DMS 273 (cell line): ENCODE measurements around the gene PGLYRP2.

Experiments
- DNase-seq: peaks from one replicate; lab custom pipeline; 2025; ENCODE audit not compliant: unreplicated experiment; lab: John Stamatoyannopoulos, UW

PGLYRP2 gene

GRCh38 chr19:15442142-15442920 is 37.0 kb downstream of the PGLYRP2 start:
- DNase-seq, result no peak

GRCh38 chr19:15441317-15441716 is 38.0 kb downstream of the PGLYRP2 start:
- DNase-seq, result no peak

- no peak for DNase-seq
These were observed 39.3 kb downstream of the PGLYRP2 start for GRCh38 chr19:15439821-15440641.

GRCh38 chr19:15439078-15439799 is 40.1 kb downstream of the PGLYRP2 start:
- DNase-seq, result no peak

GRCh38 chr19:15438577-15438976 is 40.7 kb downstream of the PGLYRP2 start:
- no peak for DNase-seq

GRCh38 chr19:15438124-15438496 is 41.2 kb downstream of the PGLYRP2 start:
- no peak for DNase-seq

- no peak for DNase-seq
These were observed 41.8 kb downstream of the PGLYRP2 start for GRCh38 chr19:15437355-15438123.

GRCh38 chr19:15436826-15437110 is 42.5 kb downstream of the PGLYRP2 start:
- DNase-seq, result no peak

- DNase-seq, result no peak
These were observed 43.1 kb downstream of the PGLYRP2 start for GRCh38 chr19:15436012-15436825.

GRCh38 chr19:15433519-15434069 is 45.7 kb downstream of the PGLYRP2 start:
- no peak for DNase-seq

GRCh38 chr19:15432629-15433518 is 46.4 kb downstream of the PGLYRP2 start:
- peak; percentile 97 for DNase-seq

GRCh38 chr19:15432018-15432494 is 47.2 kb downstream of the PGLYRP2 start:
- DNase-seq, result peak; percentile 46

GRCh38 chr19:15431396-15432017 is 47.8 kb downstream of the PGLYRP2 start:
- DNase-seq, result no peak

GRCh38 chr19:15430526-15431120 is 48.7 kb downstream of the PGLYRP2 start:
- no peak for DNase-seq

GRCh38 chr19:15429825-15430467 is 49.4 kb downstream of the PGLYRP2 start:
- no peak for DNase-seq

GRCh38 chr19:15428956-15429824 is 50.1 kb downstream of the PGLYRP2 start:
- no peak for DNase-seq
